Activated T-helper 1 cell treated with anti-CD3 and anti-CD28 coated beads, Interleukin-12 subunit alpha, Interleukin-12 subunit beta, Interleukin-2, Interleukin-4 antibody, amounts not matched to agents 30 ng/mL and 10 ng/mL and 1 ng/mL, durations not matched to agents 14 hours and 24 hours and 36 hours (primary cell): ENCODE measurements around the gene CHMP1A. TPM values are rescaled to one million over a fixed set of nuclear protein-coding genes. Genes with fewer than 3 reads are reported as not detected.
"Not testable (repeated sequence)": the region's sequence is repeated elsewhere in the genome, so short reads cannot be mapped to it uniquely, and the experiment has no call there.

ENCODE experiments used
- DNase-seq: peaks from one replicate; pipeline ENCODE4 v3.0.0; 2021; ENCODE audit warnings: low spot score
- H3K27ac Mint-ChIP-seq: one replicate; pipeline ENCODE4 v1.8.0; 2021; ENCODE audit warnings: mild to moderate bottlenecking, mixed read lengths
- H3K27me3 Mint-ChIP-seq: one replicate; pipeline ENCODE4 v1.8.0; 2022; ENCODE audit warnings: mild to moderate bottlenecking, moderate library complexity, mixed read lengths; ENCODE audit not compliant: insufficient read depth
- H3K36me3 Mint-ChIP-seq: one replicate; pipeline ENCODE4 v1.8.0; 2021; ENCODE audit warnings: low read depth, mixed read lengths
- H3K4me1 Mint-ChIP-seq: one replicate; pipeline ENCODE4 v1.8.0; 2021; ENCODE audit warnings: low read depth, mixed read lengths
- H3K4me3 Mint-ChIP-seq: one replicate; pipeline ENCODE4 v1.8.0; 2021; ENCODE audit warnings: mild to moderate bottlenecking, moderate library complexity, mixed read lengths
- H3K9me3 Mint-ChIP-seq: one replicate; pipeline ENCODE4 v1.8.0; 2021; ENCODE audit warnings: mixed read lengths
- intact Hi-C: fragments of 100-400 bp; cut with micrococcal nuclease; formaldehyde crosslinking; loops from one replicate; pipeline ENCODE4 v1.15.1; 2024
- total RNA-seq: library from RNA; stranded (reverse); gene quantifications from 2 replicates; pipeline ENCODE4 v1.2.3, GENCODE V29; 2022

CHMP1A gene
- total RNA-seq, 1 donor from 2014 or later, result 87.7 TPM

GRCh38 chr16:89688395-89688794 is 30.9 kb upstream of the CHMP1A start:
- no peak for DNase-seq
- intact Hi-C loops, result no loop called here
- Mint-ChIP-seq H3K4me3 (peak overlapping the region; percentile 94), H3K27ac (no peak overlapping the region), H3K36me3 (peaks cover 21% of the 10 kb centered on the region), H3K9me3 (peaks cover 5% of the 10 kb centered on the region), H3K4me1 (peaks cover 6% of the 10 kb centered on the region), H3K27me3 (no peaks in the 10 kb centered on the region)

GRCh38 chr16:89687092-89687940 is 29.8 kb upstream of the CHMP1A start:
- DNase-seq, result no peak
- H3K27ac Mint-ChIP-seq, result peak overlapping the region; percentile 74
- intact Hi-C loops, result no loop called here
- peaks cover 18% of the 10 kb centered on the region for H3K36me3 Mint-ChIP-seq
- H3K9me3 Mint-ChIP-seq, result peaks cover 5% of the 10 kb centered on the region
- peak overlapping the region; percentile 94 for H3K4me3 Mint-ChIP-seq
- peaks cover 6% of the 10 kb centered on the region for H3K4me1 Mint-ChIP-seq
- H3K27me3 Mint-ChIP-seq, result no peaks in the 10 kb centered on the region

DNA sequence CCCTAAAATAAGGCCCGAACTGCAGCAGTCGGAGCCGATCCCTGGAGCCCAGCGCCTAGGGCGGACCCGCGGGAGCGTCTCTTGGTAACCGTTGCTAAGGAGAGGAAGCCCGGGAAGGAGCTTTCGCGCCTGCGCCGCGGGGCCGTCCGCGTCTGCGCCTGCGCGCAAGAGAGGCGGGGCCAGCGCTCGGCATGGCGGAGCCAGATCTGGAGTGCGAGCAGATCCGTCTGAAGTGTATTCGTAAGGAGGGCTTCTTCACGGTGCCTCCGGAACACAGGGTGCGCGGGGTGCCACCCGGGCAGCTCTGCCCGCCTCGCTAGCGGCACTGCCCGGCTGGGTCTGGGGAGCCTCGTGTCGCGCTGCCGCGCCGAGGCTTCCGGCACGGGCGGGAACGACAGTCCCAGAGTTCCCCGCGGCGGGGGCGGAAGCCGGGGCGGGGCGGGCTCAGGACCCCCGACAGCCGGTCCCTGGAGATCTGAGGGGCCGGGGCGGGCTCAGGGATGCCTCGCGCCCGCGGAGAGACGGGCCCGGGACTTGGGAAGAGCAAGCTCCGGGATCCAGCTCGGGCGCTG is 29.1 kb upstream of the CHMP1A start, which contains the start of gene CDK10:
Gene CDK10, plus strand, starts transcription at position 170 of the 572 bp plus-strand sequence. Its CDS starts 22 bp downstream, at position 192.
- H3K27me3 Mint-ChIP-seq, result no peaks in the 10 kb centered on the region
- peaks cover 5% of the 10 kb centered on the region for H3K9me3 Mint-ChIP-seq
- H3K4me1 Mint-ChIP-seq, result peaks cover 6% of the 10 kb centered on the region
- peak within 1 kb of the TSS; percentile 94 for H3K4me3 Mint-ChIP-seq
- H3K27ac Mint-ChIP-seq, result peak within 1 kb of the TSS; percentile 93
- peaks cover 16% of the 10 kb centered on the region for H3K36me3 Mint-ChIP-seq
- intact Hi-C loops, result loop anchor here (1.0 kb wide), 3 partner anchors 14 to 28 kb away; no protein-coding TSS in a partner anchor
- peak; percentile 91 for DNase-seq

GRCh38 chr16:89685916-89686315 is 28.4 kb upstream of the CHMP1A start:
- H3K27me3 Mint-ChIP-seq, result no peaks in the 10 kb centered on the region
- peaks cover 5% of the 10 kb centered on the region for H3K9me3 Mint-ChIP-seq
- H3K27ac Mint-ChIP-seq, result peak overlapping the region; percentile 52
- intact Hi-C loops, result loop anchor here (1.0 kb wide), 3 partner anchors 14 to 28 kb away; no protein-coding TSS in a partner anchor
- no peak for DNase-seq
- H3K36me3 Mint-ChIP-seq, result peaks cover 14% of the 10 kb centered on the region
- H3K4me3 Mint-ChIP-seq, result peak overlapping the region; percentile 63
- H3K4me1 Mint-ChIP-seq, result peaks cover 6% of the 10 kb centered on the region

- H3K27ac Mint-ChIP-seq, result no peak overlapping the region
- no peaks in the 10 kb centered on the region for H3K27me3 Mint-ChIP-seq
- H3K9me3 Mint-ChIP-seq, result no peaks in the 10 kb centered on the region
- H3K4me1 Mint-ChIP-seq, result no peaks in the 10 kb centered on the region
- intact Hi-C loops, result no loop called here
- H3K36me3 Mint-ChIP-seq, result peaks cover 4% of the 10 kb centered on the region
- no peak overlapping the region for H3K4me3 Mint-ChIP-seq
- DNase-seq, result no peak
Observed at GRCh38 chr16:89678258-89678657, 20.8 kb upstream of the CHMP1A start.

DNA sequence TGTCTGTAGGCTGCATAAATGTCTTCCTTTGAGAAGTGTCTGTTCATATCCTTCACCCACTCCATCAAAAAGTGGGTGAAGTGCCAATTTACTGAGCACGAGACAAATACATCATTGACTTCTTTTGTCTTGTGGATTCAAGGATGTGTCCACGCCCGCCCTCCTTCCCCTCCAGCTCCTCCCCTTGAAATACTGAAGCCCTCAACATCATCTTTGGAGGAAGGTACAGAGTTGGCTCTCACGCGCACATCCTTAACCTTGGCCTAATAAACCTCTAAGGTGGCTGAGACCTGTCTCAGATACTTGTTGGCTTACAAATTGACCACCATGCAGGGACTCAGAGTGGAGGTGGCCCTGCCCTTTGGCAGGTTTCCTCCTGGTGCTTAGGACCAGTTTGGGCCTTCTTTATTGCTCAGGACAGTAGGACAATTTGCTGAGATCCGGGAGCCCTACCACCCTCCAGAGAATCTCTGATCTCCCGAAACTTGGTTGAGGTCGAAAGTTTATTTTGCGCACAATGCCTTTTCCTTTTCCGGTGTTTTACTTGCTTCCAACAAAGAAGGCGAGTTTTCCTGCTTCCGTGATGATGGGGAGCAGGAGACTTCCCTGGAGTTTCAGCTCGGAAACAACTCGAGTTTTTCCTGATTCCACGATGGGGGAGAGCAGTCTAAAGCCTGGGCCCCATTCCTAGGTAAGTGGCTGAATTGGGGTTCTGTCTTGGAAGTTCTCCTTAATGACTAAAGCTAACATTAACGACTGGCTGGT is 14.9 kb upstream of the CHMP1A start:
- Mint-ChIP-seq H3K4me3 (no peak overlapping the region), H3K27ac (no peak overlapping the region), H3K4me1 (peaks cover 6% of the 10 kb centered on the region), H3K36me3 (no peaks in the 10 kb centered on the region), H3K27me3 (no peaks in the 10 kb centered on the region), H3K9me3 (no peaks in the 10 kb centered on the region)
- DNase-seq, result no peak
- intact Hi-C loops, result no loop called here

DNA sequence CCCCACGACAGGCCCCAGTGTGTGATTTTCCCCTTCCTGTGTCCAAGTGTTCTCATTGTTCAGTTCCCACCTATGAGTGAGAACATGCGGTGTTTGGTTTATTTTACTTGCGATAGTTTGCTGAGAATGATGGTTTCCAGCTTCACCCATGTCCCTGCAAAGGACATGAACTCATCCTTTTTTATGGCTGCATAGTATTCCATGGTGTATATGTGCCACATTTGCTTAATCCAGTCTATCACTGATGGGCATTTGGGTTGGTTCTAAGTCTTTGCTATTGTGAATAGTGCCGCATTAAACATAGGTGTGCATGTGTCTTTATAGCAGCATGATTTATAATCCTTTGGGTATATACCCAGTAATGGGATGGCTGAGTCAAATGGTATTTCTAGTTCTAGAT is 14.1 kb upstream of the CHMP1A start:
- H3K36me3 Mint-ChIP-seq, H3K4me3 Mint-ChIP-seq, H3K27me3 Mint-ChIP-seq, H3K9me3 Mint-ChIP-seq, DNase-seq, H3K27ac Mint-ChIP-seq, intact Hi-C loops, H3K4me1 Mint-ChIP-seq: not testable (repeated sequence)

DNA sequence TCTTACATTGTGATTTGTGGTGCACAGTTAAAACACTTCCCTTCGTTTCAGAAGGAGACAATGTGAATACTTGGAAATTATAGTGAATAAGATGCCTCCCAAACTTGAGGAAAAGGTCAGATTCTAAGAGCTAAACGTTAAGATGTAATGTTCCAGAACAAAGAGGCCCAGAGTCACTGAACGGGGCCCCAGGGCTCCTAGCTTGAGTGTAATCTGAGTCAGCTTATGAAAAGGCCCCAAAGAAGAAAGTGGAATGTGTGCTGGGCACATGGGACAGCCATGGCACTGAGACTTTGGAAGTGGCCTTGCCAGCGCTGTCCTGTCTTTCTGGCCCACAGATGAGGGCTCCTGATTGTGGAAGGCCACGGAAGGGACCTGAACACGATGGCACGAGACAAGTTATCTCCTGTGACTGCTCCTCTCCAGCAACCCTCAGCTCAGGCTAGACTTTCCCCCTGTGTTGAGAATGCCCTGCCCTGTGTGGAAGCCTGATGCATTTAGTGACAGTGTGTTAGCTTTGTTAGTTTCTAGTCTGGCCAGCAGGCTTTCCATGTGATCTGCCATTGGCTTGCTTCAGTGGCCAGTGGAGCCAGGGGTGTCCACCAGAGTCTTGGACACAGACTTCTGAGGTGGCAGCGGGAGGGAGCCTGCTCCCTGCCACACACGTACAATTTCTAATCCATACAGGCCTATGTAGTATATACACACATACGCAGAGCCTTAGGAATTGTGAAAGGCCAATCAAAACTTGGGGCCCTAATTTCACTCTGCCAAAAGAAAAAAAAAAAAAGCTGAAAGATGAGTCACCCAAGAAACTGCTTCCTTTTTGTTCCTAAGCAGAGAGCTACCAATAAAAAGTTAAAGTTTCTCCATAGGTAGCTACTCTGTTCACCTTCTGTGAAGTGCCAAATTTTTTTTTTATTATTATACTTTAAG is 13.3 kb upstream of the CHMP1A start:
- H3K4me1 Mint-ChIP-seq, result peaks cover 6% of the 10 kb centered on the region
- H3K9me3 Mint-ChIP-seq, result no peaks in the 10 kb centered on the region
- no peak for DNase-seq
- no peak overlapping the region for H3K27ac Mint-ChIP-seq
- no peak overlapping the region for H3K4me3 Mint-ChIP-seq
- peaks cover 3% of the 10 kb centered on the region for H3K36me3 Mint-ChIP-seq
- intact Hi-C loops, result no loop called here
- H3K27me3 Mint-ChIP-seq, result no peaks in the 10 kb centered on the region

DNA sequence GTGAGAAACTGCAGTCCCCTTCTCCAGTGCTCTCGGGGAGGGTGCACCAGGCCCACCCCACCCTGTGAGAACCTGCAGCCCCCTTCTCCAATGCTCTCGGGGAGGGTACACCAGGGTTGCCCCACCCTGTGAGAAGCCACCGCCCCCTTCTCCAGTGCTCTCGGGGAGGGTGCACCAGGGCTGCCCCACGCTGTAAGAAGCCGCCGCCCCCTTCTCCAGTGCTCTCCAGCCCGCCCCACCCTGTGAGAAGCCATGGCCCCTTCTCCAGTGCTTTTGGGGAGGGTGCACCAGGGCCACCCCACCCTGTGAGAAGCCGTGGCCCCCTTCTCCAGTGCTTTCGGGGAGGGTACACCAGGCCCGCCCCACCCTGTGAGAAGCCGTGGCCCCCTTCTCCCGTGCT is 12.2 kb upstream of the CHMP1A start:
- H3K4me3 Mint-ChIP-seq, result no peak overlapping the region
- no peak for DNase-seq
- H3K9me3 Mint-ChIP-seq, result no peaks in the 10 kb centered on the region
- H3K27ac Mint-ChIP-seq, result no peak overlapping the region
- no peaks in the 10 kb centered on the region for H3K27me3 Mint-ChIP-seq
- H3K4me1 Mint-ChIP-seq, result peaks cover 6% of the 10 kb centered on the region
- intact Hi-C loops, result no loop called here
- H3K36me3 Mint-ChIP-seq, result peaks cover 3% of the 10 kb centered on the region

DNA sequence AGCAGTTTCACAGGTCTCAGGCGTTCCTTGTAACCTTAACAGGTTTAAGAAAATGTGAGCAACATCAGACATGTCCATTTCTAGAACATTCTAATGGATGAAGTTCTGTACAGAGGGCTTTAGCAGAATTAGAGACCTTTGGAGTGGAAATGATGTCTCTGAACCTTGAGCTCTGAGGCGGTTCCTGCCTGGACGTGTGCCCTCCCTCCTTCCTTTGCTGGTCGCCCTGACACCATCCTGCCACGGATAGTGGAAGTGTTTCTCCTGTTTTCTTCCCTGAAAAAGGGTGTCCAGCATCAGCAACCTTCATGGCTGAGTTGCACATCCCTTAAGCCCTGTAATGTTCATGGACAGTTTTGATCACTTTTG is 11.3 kb upstream of the CHMP1A start:
- Mint-ChIP-seq H3K9me3 (no peaks in the 10 kb centered on the region), H3K36me3 (peaks cover 5% of the 10 kb centered on the region), H3K27me3 (no peaks in the 10 kb centered on the region)

GRCh38 chr16:89667633-89668032 is 10.1 kb upstream of the CHMP1A start:
- H3K36me3 Mint-ChIP-seq, result peaks cover 9% of the 10 kb centered on the region
- no peak overlapping the region for H3K4me3 Mint-ChIP-seq
- no peaks in the 10 kb centered on the region for H3K27me3 Mint-ChIP-seq
- H3K27ac Mint-ChIP-seq, result no peak overlapping the region
- peaks cover 6% of the 10 kb centered on the region for H3K4me1 Mint-ChIP-seq
- DNase-seq, result no peak
- intact Hi-C loops, result no loop called here
- H3K9me3 Mint-ChIP-seq, result no peaks in the 10 kb centered on the region

More for the DNA sequence above, 11.3 kb upstream of the CHMP1A start:
- DNase-seq, result no peak
- intact Hi-C loops, result no loop called here
- Mint-ChIP-seq H3K4me1 (peaks cover 6% of the 10 kb centered on the region), H3K27ac (no peak overlapping the region), H3K4me3 (no peak overlapping the region)

GRCh38 chr16:89667000-89667399 is 9.5 kb upstream of the CHMP1A start:
- H3K4me3 Mint-ChIP-seq, H3K27me3 Mint-ChIP-seq, H3K9me3 Mint-ChIP-seq, intact Hi-C loops, H3K36me3 Mint-ChIP-seq, H3K4me1 Mint-ChIP-seq, DNase-seq, H3K27ac Mint-ChIP-seq: not testable (repeated sequence)
